GM18861 (cell line): ENCODE measurements around the gene MTG1.
"Not testable (repeated sequence)": the region's sequence is repeated elsewhere in the genome, so short reads cannot be mapped to it uniquely, and the experiment has no call there.

Source experiments
- ATAC-seq: cut with Tn5 transposase; IDR thresholded peaks from one replicate; pipeline ENCODE4 v1.9.1; 2021; ENCODE audit not compliant: unreplicated experiment

MTG1 gene

GRCh38 chr10:133421336-133422222 is 27.6 kb downstream of the MTG1 start:
- ATAC-seq, result no peak

GRCh38 chr10:133422223-133422806 is 28.4 kb downstream of the MTG1 start:
- ATAC-seq, result no peak

- no peak for ATAC-seq
Measured at GRCh38 chr10:133422807-133423771, 29.1 kb downstream of the MTG1 start.

GRCh38 chr10:133424102-133424501 is 30.1 kb downstream of the MTG1 start:
- ATAC-seq, result not testable (repeated sequence)

- ATAC-seq, result not testable (repeated sequence)
Measured at GRCh38 chr10:133424601-133425000, 30.6 kb downstream of the MTG1 start, which contains the start of gene SPRN. Gene SPRN (minus strand): TSS chr10:133424625. CDS start chr10:133423681, 944 bp downstream.

- not testable (repeated sequence) for ATAC-seq
Measured at GRCh38 chr10:133429571-133429970, 35.6 kb downstream of the MTG1 start.

GRCh38 chr10:133431888-133432613 is 38.1 kb downstream of the MTG1 start:
- ATAC-seq, result not testable (repeated sequence)

- ATAC-seq, result not testable (repeated sequence)
Measured at GRCh38 chr10:133432789-133433188, 38.8 kb downstream of the MTG1 start.

- ATAC-seq, result no peak
Measured at GRCh38 chr10:133438711-133439273, 44.8 kb downstream of the MTG1 start.

GRCh38 chr10:133439517-133440461 is 45.8 kb downstream of the MTG1 start:
- ATAC-seq, result no peak

- no peak for ATAC-seq
Measured at GRCh38 chr10:133440633-133441285, 46.8 kb downstream of the MTG1 start.

GRCh38 chr10:133441356-133441755 is 47.4 kb downstream of the MTG1 start:
- ATAC-seq, result not testable (repeated sequence)

GRCh38 chr10:133441780-133442179 is 47.8 kb downstream of the MTG1 start:
- no peak for ATAC-seq

GRCh38 chr10:133442191-133442966 is 48.4 kb downstream of the MTG1 start:
- ATAC-seq, result no peak

GRCh38 chr10:133442967-133443924 is 49.3 kb downstream of the MTG1 start:
- ATAC-seq, result no peak
